ENCODE data around the gene FAM78B.

Gene FAM78B

DNA sequence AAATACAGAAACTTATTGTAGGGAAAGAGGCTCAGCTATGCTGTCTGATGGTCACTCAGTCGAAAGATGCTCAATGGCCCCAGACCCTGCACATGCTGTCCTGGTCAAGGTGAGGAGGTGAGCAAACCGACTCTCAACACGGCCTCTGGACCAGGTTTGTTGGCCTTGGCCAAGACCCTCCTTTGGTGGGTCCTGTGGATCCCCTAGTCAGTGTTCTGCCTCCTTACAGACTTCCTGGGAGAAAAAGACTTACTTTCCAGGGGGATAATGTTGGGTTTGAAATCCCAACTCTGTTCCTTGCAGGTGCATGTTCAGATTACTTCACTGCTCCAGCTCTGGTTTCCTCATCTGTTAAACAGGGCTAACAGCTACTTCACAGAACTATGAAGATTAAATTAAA lies 53.8 kb downstream of the FAM78B start:
- in situ Hi-C loops (cut with MboI; ENCODE audit: low sequenced_read_pairs, unreplicated experiment): no loop called here
- DNase-seq (ENCODE audit: low spot score): no peak
- TF ChIP-seq, protein P1, sequence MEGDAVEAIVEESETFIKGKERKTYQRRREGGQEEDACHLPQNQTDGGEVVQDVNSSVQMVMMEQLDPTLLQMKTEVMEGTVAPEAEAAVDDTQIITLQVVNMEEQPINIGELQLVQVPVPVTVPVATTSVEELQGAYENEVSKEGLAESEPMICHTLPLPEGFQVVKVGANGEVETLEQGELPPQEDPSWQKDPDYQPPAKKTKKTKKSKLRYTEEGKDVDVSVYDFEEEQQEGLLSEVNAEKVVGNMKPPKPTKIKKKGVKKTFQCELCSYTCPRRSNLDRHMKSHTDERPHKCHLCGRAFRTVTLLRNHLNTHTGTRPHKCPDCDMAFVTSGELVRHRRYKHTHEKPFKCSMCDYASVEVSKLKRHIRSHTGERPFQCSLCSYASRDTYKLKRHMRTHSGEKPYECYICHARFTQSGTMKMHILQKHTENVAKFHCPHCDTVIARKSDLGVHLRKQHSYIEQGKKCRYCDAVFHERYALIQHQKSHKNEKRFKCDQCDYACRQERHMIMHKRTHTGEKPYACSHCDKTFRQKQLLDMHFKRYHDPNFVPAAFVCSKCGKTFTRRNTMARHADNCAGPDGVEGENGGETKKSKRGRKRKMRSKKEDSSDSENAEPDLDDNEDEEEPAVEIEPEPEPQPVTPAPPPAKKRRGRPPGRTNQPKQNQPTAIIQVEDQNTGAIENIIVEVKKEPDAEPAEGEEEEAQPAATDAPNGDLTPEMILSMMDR (IDR thresholded peaks at IDR 0.05; ENCODE audit: borderline replicate concordance, control extremely low read depth, extremely low read depth, insufficient read depth, missing control alignments): no peak

DNA sequence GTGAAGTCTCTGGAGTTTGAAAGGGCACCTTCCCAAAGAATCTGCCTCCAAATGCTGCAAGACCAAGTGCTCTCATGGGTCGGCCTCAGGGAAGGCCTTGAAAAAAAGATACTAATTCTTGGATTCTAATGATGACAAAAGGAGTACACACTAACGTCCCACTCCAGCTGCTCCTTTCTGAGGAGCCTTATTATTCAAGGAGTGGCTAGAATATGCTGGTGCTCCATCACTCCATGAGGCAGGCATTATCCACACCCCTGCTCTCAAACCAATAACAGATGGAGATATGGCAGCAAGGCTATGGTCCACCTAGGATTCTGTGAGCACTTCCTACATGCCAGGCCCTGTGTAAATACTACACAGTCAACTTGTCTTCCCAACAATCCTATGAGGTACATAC lies 54.4 kb downstream of the FAM78B start:
- in situ Hi-C loops (cut with MboI; ENCODE audit: low sequenced_read_pairs, unreplicated experiment): no loop called here
- no peak for DNase-seq (ENCODE audit: low spot score)
- TF ChIP-seq, protein P1 (IDR thresholded peaks at IDR 0.05; ENCODE audit: borderline replicate concordance, control extremely low read depth, extremely low read depth, insufficient read depth, missing control alignments): no peak

DNA sequence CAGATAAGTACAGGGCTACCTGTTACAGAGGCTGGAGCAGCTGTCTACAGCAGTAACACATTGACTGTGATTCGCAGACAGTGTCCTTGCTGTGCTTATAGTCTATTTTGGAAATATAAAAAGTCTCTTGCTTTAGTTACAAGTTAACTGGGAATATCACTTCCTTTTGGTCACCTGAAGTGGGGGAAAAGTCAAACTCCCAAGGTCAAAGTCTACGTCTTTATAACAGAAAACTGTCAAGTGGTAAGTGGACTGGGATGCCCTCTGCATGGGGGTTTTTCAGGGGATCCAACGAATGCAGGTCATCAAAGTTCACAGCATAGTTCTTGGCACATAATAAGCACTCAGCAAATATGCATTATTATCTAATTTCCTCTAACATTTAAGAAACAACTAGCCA lies 55.4 kb downstream of the FAM78B start:
- in situ Hi-C loops (cut with MboI; ENCODE audit: low sequenced_read_pairs, unreplicated experiment): no loop called here
- TF ChIP-seq, protein P1 (IDR thresholded peaks at IDR 0.05; ENCODE audit: borderline replicate concordance, control extremely low read depth, extremely low read depth, insufficient read depth, missing control alignments): no peak
- DNase-seq (ENCODE audit: low spot score): no peak

DNA sequence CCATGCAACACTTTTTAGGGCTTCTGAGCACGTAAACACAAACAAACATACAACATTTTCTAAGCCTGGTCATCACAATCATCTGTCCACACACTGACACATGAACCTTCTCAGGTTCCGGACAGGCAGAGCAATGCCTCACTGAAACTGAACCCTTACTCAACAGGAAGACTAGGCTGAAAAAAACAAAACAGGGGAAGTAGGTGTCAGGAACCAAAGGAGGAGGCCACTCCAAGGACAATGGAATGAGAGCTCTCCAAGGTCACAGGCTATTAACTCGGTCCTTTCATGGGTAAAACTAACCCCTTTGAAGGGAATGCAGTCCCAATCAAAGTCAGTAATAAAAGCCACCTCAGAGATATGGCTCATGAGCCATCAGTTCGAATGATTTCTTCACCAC lies 76.6 kb downstream of the FAM78B start:
- TF ChIP-seq, protein P1 (IDR thresholded peaks at IDR 0.05; ENCODE audit: borderline replicate concordance, control extremely low read depth, extremely low read depth, insufficient read depth, missing control alignments): no peak
- in situ Hi-C loops (cut with MboI; ENCODE audit: low sequenced_read_pairs, unreplicated experiment): no loop called here
- DNase-seq (ENCODE audit: low spot score): no peak

DNA sequence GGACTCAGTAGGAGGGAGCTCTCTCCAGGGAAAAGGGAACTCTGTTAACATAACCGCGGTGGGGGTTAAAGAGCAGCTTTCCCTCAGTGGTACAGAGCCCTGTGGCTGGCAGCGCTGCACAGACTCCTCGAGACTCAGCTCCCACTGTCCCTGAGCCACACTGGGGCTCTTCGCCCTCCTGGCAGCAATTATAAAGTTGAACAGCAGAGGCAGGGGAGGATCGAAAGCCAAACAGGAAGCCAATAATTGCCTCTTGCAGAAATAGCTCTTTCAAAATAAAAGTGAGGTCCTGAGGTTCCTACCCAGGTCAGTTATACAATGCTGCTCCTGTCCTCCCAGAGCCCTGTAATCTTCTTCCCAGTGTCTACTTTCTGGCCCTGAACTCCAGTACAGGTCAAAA lies 77.0 kb downstream of the FAM78B start:
- TF ChIP-seq, protein P1 (IDR thresholded peaks at IDR 0.05; ENCODE audit: borderline replicate concordance, control extremely low read depth, extremely low read depth, insufficient read depth, missing control alignments): no peak
- peak; percentile 50 for DNase-seq (ENCODE audit: low spot score)
- in situ Hi-C loops (cut with MboI; ENCODE audit: low sequenced_read_pairs, unreplicated experiment): no loop called here

DNA sequence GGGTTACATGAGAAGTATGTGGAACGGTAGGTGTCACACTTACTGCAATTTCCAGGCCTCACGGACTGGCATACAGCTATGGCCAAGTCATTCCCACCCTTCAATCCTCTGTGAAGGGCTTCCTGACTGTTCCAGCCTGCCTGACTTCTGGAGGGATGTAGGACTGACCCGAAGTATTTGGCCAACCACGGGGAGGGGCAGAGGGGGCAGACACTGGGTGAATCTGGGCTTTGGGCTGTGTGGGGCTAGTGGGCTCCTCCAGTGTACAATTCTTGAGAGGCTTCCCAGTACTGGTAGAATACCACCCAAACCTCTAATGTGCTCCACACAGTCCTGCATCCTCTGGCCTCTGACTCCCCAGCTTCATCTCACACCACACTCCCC lies 78.2 kb downstream of the FAM78B start:
- in situ Hi-C loops (cut with MboI; ENCODE audit: low sequenced_read_pairs, unreplicated experiment): no loop called here
- TF ChIP-seq, protein P1 (IDR thresholded peaks at IDR 0.05; ENCODE audit: borderline replicate concordance, control extremely low read depth, extremely low read depth, insufficient read depth, missing control alignments): no peak
- DNase-seq (ENCODE audit: low spot score): no peak
